Activated CD8-positive, alpha-beta memory T cell treated with anti-CD3 and anti-CD28 coated beads for 36 hours (primary cell): Measurements from ENCODE around the gene DHRS13. TPM values are rescaled to one million over a fixed set of nuclear protein-coding genes. Genes with fewer than 3 reads are reported as not detected.

ENCODE experiments used
- CTCF ChIA-PET: fragments of 350-600 bp; sonication (Branson Sonifier 250); formaldehyde crosslinking; loops from one replicate; lab custom pipeline; 2021; ENCODE audit warnings: antibody characterized with exemption; lab: Charles Lee
- POLR2A ChIA-PET: fragments of 350-600 bp; sonication (Branson Sonifier 250); formaldehyde crosslinking; loops from one replicate; lab custom pipeline; 2021; ENCODE audit warnings: antibody characterized with exemption; lab: Charles Lee
- total RNA-seq, 2 experiments: library from RNA; stranded (reverse); gene quantifications; one replicate each; pipeline ENCODE4 v1.2.3, GENCODE V29; 2021

DHRS13 gene
- total RNA-seq, 2 experiments from 2014 or later, result 33.6 to 34.3 TPM

- POLR2A ChIA-PET, result interaction anchor here (0.6 to 1.6 kb wide), 2 partner anchors 9 to 11 kb away, joined by 3 to 4 read pairs; partner anchors contain the start of gene PHF12
Observed at GRCh38 chr17:28940675-28941074, 37.8 kb upstream of the DHRS13 start.

GRCh38 chr17:28940142-28940541 lies 37.3 kb upstream of the DHRS13 start:
- CTCF ChIA-PET, result interaction anchor here (0.7 kb wide), 1 partner anchor 129 kb away, joined by 3 read pairs; no protein-coding TSS in a partner anchor
- POLR2A ChIA-PET, result interaction anchor here (1.6 kb wide), 1 partner anchor 9 kb away, joined by 4 read pairs; no protein-coding TSS in a partner anchor

More at GRCh38 chr17:28940675-28941074, 37.8 kb upstream of the DHRS13 start:
- CTCF ChIA-PET, result interaction anchor here (0.7 kb wide), 2 partner anchors 9 to 130 kb away, joined by 3 read pairs; no protein-coding TSS in a partner anchor

GRCh38 chr17:28938552-28938951 lies 35.7 kb upstream of the DHRS13 start:
- POLR2A ChIA-PET, result interaction anchor here (1.6 kb wide), 1 partner anchor 11 kb away, joined by 3 read pairs; no protein-coding TSS in a partner anchor
- CTCF ChIA-PET, result interaction anchor here (1.1 to 1.5 kb wide), 2 partner anchors 11 to 212 kb away, joined by 3 to 4 read pairs; partner anchors contain the start of gene TLCD1

GRCh38 chr17:28937044-28937729 lies 34.3 kb upstream of the DHRS13 start:
- ChIA-PET POLR2A (interaction anchor here (1.6 kb wide), 1 partner anchor 12 kb away, joined by 3 read pairs; no protein-coding TSS in a partner anchor), CTCF (interaction anchor here (1.4 kb wide), 1 partner anchor 33 kb away, joined by 3 read pairs; no protein-coding TSS in a partner anchor)

- POLR2A ChIA-PET, result no interaction called here
- CTCF ChIA-PET, result interaction anchor here (1.3 kb wide), 1 partner anchor 10 kb away, joined by 3 read pairs; no protein-coding TSS in a partner anchor
Observed at GRCh38 chr17:28935744-28936460, 33.0 kb upstream of the DHRS13 start.

- CTCF ChIA-PET, result interaction anchor here (0.6 to 1.2 kb wide), 2 partner anchors 19 to 205 kb away, joined by 4 to 5 read pairs; no protein-coding TSS in a partner anchor
Observed at GRCh38 chr17:28934508-28934907, 31.6 kb upstream of the DHRS13 start.

GRCh38 chr17:28929787-28930186 lies 26.9 kb upstream of the DHRS13 start:
- ChIA-PET CTCF (interaction anchor here (1.4 to 2.0 kb wide), 3 partner anchors 14 to 166 kb away, joined by 4 to 7 read pairs (median 5); no protein-coding TSS in a partner anchor), POLR2A (no interaction called here)

More at GRCh38 chr17:28934508-28934907, 31.6 kb upstream of the DHRS13 start:
- POLR2A ChIA-PET, result interaction anchor here (0.7 kb wide), 1 partner anchor 85 kb away, joined by 7 read pairs; no protein-coding TSS in a partner anchor

GRCh38 chr17:28928061-28928460 lies 25.2 kb upstream of the DHRS13 start:
- ChIA-PET CTCF (interaction anchor here (1.1 to 1.5 kb wide), 3 partner anchors 21 to 164 kb away, joined by 3 to 7 read pairs (median 4); partner anchors contain the start of gene DHRS13), POLR2A (interaction anchor here (1.8 kb wide), 1 partner anchor 22 kb away, joined by 8 read pairs; no protein-coding TSS in a partner anchor)

GRCh38 chr17:28926786-28927185 lies 23.9 kb upstream of the DHRS13 start:
- CTCF ChIA-PET, result interaction anchor here (0.9 to 1.6 kb wide), 5 partner anchors 9 to 200 kb away, joined by 3 to 7 read pairs (median 5); partner anchors contain the start of gene TLCD1
- POLR2A ChIA-PET, result interaction anchor here (0.6 to 1.8 kb wide), 2 partner anchors 23 to 145 kb away, joined by 4 to 8 read pairs; no protein-coding TSS in a partner anchor

GRCh38 chr17:28926366-28926765 lies 23.5 kb upstream of the DHRS13 start:
- POLR2A ChIA-PET, result interaction anchor here (1.8 kb wide), 1 partner anchor 23 kb away, joined by 8 read pairs; no protein-coding TSS in a partner anchor

GRCh38 chr17:28925912-28926365 lies 23.1 kb upstream of the DHRS13 start:
- CTCF ChIA-PET, result interaction anchor here (0.7 to 1.6 kb wide), 6 partner anchors 10 to 162 kb away, joined by 3 to 5 read pairs (median 3); no protein-coding TSS in a partner anchor
- POLR2A ChIA-PET, result no interaction called here

More at GRCh38 chr17:28926366-28926765, 23.5 kb upstream of the DHRS13 start:
- CTCF ChIA-PET, result interaction anchor here (0.9 to 1.6 kb wide), 7 partner anchors 9 to 200 kb away, joined by 3 to 7 read pairs (median 3); partner anchors contain the start of gene TLCD1

- ChIA-PET CTCF (no interaction called here), POLR2A (no interaction called here)
Observed at GRCh38 chr17:28920201-28920600, 17.3 kb upstream of the DHRS13 start.

- CTCF ChIA-PET, result interaction anchor here (1.7 kb wide), 1 partner anchor 12 kb away, joined by 5 read pairs; no protein-coding TSS in a partner anchor
Observed at GRCh38 chr17:28918295-28918694, 15.4 kb upstream of the DHRS13 start.

GRCh38 chr17:28917465-28917864 lies 14.6 kb upstream of the DHRS13 start:
- CTCF ChIA-PET, result interaction anchor here (0.6 to 2.5 kb wide), 3 partner anchors 11 to 142 kb away, joined by 4 to 7 read pairs (median 5); no protein-coding TSS in a partner anchor
- POLR2A ChIA-PET, result no interaction called here

More at GRCh38 chr17:28918295-28918694, 15.4 kb upstream of the DHRS13 start:
- POLR2A ChIA-PET, result no interaction called here

- POLR2A ChIA-PET, result no interaction called here
- CTCF ChIA-PET, result interaction anchor here (0.6 to 2.5 kb wide), 9 partner anchors 10 to 190 kb away, joined by 3 to 10 read pairs (median 4); partner anchors contain the start of genes FLOT2 and TLCD1
Observed at GRCh38 chr17:28917029-28917428, 14.2 kb upstream of the DHRS13 start.

- POLR2A ChIA-PET, result no interaction called here
- CTCF ChIA-PET, result interaction anchor here (1.1 to 2.5 kb wide), 10 partner anchors 11 to 190 kb away, joined by 3 to 10 read pairs (median 4); partner anchors contain the start of genes DHRS13, FLOT2 and TLCD1
Observed at GRCh38 chr17:28916302-28916934, 13.5 kb upstream of the DHRS13 start.

- ChIA-PET POLR2A (interaction anchor here (0.6 kb wide), 1 partner anchor 161 kb away, joined by 4 read pairs; no protein-coding TSS in a partner anchor), CTCF (interaction anchor here (0.6 to 1.6 kb wide), 6 partner anchors 8 to 64 kb away, joined by 3 to 5 read pairs (median 4); no protein-coding TSS in a partner anchor)
Observed at GRCh38 chr17:28912938-28913333, 10.1 kb upstream of the DHRS13 start.
